Measurements from ENCODE around the gene DOCK10. TPM values are rescaled to one million over a fixed set of nuclear protein-coding genes. Genes with fewer than 3 reads are reported as not detected.
A peak's percentile ranks its signal among the peaks of the same experiment; 100 is the strongest.

Gene DOCK10
- total and polyA plus RNA-seq, 10 of the 15 experiments (the other 5 are each of a cell fraction or from before 2014, with no cell fraction given), result 16.9 to 120 (median 85.5) TPM

DNA sequence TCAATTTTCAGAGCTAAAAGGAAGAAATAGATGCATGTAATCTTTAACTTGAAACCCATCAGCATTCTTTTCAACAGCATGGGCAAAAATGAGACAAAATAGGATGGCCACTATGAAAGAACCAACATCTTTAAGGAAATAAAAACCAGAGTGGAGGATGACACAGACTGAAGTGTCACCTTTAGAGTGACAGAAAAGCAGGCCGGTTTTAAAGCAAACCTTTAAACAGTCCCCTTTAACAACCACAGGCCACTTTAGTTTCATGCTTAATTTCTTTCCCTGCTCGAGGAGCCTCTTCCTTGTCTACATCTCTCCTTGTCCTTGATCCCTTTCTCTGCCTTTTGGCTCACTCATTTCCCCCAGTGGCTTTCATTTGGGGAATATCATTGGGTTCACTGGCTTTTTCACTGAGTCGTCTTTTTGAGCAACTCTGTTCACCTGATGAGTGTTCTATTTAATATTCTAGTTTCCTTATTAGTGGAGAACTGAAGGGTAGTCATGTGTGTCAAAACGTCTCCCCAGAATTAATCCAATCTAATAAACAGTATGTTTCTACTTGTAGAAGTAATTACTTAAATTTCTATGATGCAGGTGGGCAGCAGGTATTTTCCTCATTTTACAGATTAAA, 72.5 kb downstream of the DOCK10 start (continued):
- TF ChIP-seq SUZ12 (IDR thresholded peaks at IDR 0.05; ENCODE audit: unreplicated experiment) (no peak), NRF1 (conservative IDR thresholded peaks at IDR 0.05; ENCODE audit: low read depth, low read length) (no peak), BMI1 (IDR thresholded peaks at IDR 0.05; ENCODE audit: borderline replicate concordance) (no peak), CHD2 (IDR thresholded peaks at IDR 0.05; ENCODE audit: borderline replicate concordance, low read depth, low read length) (no peak), FOXK2 (IDR thresholded peaks at IDR 0.05) (no peak), CREM (IDR thresholded peaks at IDR 0.05; ENCODE audit: low read depth) (no peak), ZZZ3 (IDR thresholded peaks at IDR 0.05; ENCODE audit: control insufficient read depth, insufficient read length, low read depth) (no peak), BRCA1 (IDR thresholded peaks at IDR 0.05; ENCODE audit: low read depth, low read length) (no peak), TCF7 (IDR thresholded peaks at IDR 0.05; ENCODE audit: borderline replicate concordance) (no peak)
- TF ChIP-seq, protein P1, sequence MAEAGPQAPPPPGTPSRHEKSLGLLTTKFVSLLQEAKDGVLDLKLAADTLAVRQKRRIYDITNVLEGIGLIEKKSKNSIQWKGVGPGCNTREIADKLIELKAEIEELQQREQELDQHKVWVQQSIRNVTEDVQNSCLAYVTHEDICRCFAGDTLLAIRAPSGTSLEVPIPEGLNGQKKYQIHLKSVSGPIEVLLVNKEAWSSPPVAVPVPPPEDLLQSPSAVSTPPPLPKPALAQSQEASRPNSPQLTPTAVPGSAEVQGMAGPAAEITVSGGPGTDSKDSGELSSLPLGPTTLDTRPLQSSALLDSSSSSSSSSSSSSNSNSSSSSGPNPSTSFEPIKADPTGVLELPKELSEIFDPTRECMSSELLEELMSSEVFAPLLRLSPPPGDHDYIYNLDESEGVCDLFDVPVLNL (IDR thresholded peaks at IDR 0.05; ENCODE audit: low read depth, low read length), result no peak

DNA sequence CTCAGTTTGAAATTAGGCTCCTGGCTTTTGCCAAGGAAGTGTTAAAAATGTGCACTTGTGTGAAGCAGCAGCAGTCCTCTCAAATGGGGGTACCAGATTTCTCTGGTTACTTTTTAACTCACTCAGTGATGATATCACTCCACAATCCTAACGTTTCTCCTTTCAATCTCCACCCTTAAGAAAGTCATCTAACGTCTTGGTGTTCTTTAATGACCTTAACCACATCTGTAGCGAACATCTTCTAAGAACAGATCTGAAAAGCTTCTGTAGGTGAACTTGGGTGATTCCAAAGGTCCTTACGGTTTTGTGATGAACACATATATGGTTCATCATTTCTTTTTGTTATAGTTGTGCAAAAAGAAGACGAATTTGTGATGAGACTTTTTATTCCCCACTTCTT, 73.2 kb downstream of the DOCK10 start:
- Histone ChIP-seq H3K27me3 (replicated peaks in 1 of 2; ENCODE audit: control insufficient read depth in 2 of 2, insufficient read depth in 2 of 2, low read length in 1 of 2) (no peaks in the 10 kb centered on the region), H3K36me3 (ENCODE audit: control insufficient read depth in 2 of 2, insufficient read depth in 2 of 2, low read length in 1 of 2) (no peaks in the 10 kb centered on the region; a peak in 1 of 4 replicates), H3K4me1 (ENCODE audit: control insufficient read depth, insufficient read depth, low read length) (peaks cover 26% of the 10 kb centered on the region), H3K4me2 (ENCODE audit: control insufficient read depth, insufficient read depth) (peak overlapping the region; percentile 81; the same call in 1 of the 2 replicates), H2AFZ (ENCODE audit: control insufficient read depth, low read depth, low read length) (no peak overlapping the region), H3K27ac (ENCODE audit: control insufficient read depth, insufficient read depth) (no peak overlapping the region; the same call in 1 of the 2 replicates), H3K9ac (ENCODE audit: control insufficient read depth, insufficient read depth, low read length) (no peak overlapping the region), H3K79me2 (ENCODE audit: control insufficient read depth, insufficient read depth, low read length) (peaks cover 9% of the 10 kb centered on the region), H3K9me3 (replicated peaks; ENCODE audit: control insufficient read depth, insufficient read depth, low read length) (no peaks in the 10 kb centered on the region), H4K20me1 (ENCODE audit: control insufficient read depth, insufficient read depth) (no peaks in the 10 kb centered on the region), H3K4me3 (0 out of 2 replicates have a peak overlapping the region, but pooled peaks have one; percentile 16)
- CTCF ChIA-PET, result interaction anchor here (0.5 to 1.8 kb wide), 3 partner anchors 10 to 64 kb away, joined by 3 to 5 read pairs (median 3); no protein-coding TSS in a partner anchor
- RAD21 ChIA-PET (ENCODE audit: unreplicated experiment), result interaction anchor here (1.1 kb wide), 1 partner anchor 23 kb away, joined by 3 read pairs; no protein-coding TSS in a partner anchor
- ATAC-seq, result no peak
- BruUV-seq (replicated peaks), result no TSS peak
- POLR2A ChIA-PET, result interaction anchor here (0.6 to 1.2 kb wide), 4 partner anchors 12 to 74 kb away, joined by 3 to 6 read pairs (median 3); no protein-coding TSS in a partner anchor
- no peak for DNase-seq (ENCODE audit: low read depth, low spot score)
- intact Hi-C loops (cut with micrococcal nuclease; ENCODE audit: unreplicated experiment), result no loop called here
- in situ Hi-C loops (cut with MboI), result no loop called here
- SMC1A ChIA-PET (ENCODE audit: uncharacterized antibody, unreplicated experiment), result interaction anchor here (1.3 to 2.3 kb wide), 6 partner anchors 10 to 84 kb away, joined by 3 to 7 read pairs (median 4); no protein-coding TSS in a partner anchor
- WGBS (ENCODE audit: insufficient coverage, insufficient replicate concordance, low lambda C conversion rate, missing lambda C conversion rate), result 41% methylated on average over 5 of the region's 5 CpGs
- no peak for FAIRE-seq
- TF ChIP-seq, protein P2, sequence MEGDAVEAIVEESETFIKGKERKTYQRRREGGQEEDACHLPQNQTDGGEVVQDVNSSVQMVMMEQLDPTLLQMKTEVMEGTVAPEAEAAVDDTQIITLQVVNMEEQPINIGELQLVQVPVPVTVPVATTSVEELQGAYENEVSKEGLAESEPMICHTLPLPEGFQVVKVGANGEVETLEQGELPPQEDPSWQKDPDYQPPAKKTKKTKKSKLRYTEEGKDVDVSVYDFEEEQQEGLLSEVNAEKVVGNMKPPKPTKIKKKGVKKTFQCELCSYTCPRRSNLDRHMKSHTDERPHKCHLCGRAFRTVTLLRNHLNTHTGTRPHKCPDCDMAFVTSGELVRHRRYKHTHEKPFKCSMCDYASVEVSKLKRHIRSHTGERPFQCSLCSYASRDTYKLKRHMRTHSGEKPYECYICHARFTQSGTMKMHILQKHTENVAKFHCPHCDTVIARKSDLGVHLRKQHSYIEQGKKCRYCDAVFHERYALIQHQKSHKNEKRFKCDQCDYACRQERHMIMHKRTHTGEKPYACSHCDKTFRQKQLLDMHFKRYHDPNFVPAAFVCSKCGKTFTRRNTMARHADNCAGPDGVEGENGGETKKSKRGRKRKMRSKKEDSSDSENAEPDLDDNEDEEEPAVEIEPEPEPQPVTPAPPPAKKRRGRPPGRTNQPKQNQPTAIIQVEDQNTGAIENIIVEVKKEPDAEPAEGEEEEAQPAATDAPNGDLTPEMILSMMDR (IDR thresholded peaks at IDR 0.05 in 2 of 3, conservative IDR thresholded peaks at IDR 0.05 in 1 of 3; ENCODE audit: control insufficient read depth in 2 of 3, extremely low read depth in 1 of 3, insufficient read depth in 1 of 3, low read depth in 3 of 3, low read length in 3 of 3), result no peak
- TF ChIP-seq KLF5 (IDR thresholded peaks at IDR 0.05; ENCODE audit: partially characterized antibody), result no peak
- TF ChIP-seq SUZ12 (IDR thresholded peaks at IDR 0.05; ENCODE audit: unreplicated experiment), result no peak
- TF ChIP-seq, protein P3, sequence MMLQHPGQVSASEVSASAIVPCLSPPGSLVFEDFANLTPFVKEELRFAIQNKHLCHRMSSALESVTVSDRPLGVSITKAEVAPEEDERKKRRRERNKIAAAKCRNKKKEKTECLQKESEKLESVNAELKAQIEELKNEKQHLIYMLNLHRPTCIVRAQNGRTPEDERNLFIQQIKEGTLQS (IDR thresholded peaks at IDR 0.05; ENCODE audit: borderline replicate concordance, extremely low read depth, low read depth, low read length), result no peak
- TF ChIP-seq EZH2 (IDR thresholded peaks at IDR 0.05; ENCODE audit: borderline replicate concordance, control insufficient read depth, low read depth, low read length), result no peak
- TF ChIP-seq CEBPB (IDR thresholded peaks at IDR 0.05; ENCODE audit: borderline replicate concordance in 1 of 2, low read depth in 2 of 2, low read length in 2 of 2), result no peak
